CD1c-positive myeloid dendritic cell (primary cell): ENCODE data around the gene CIPC.

Experiments used
- DNase-seq: peaks from one replicate; pipeline ENCODE4 v3.0.0-alpha.2; 2016; ENCODE audit errors: extremely low spot score

Gene CIPC

GRCh38 chr14:77103951-77104350, 5.9 kb downstream of the CIPC start:
- DNase-seq: no peak

GRCh38 chr14:77104393-77104792, 6.3 kb downstream of the CIPC start:
- DNase-seq: no peak

- no peak for DNase-seq
Measured at GRCh38 chr14:77105145-77105939, 7.3 kb downstream of the CIPC start.

- DNase-seq: no peak
Measured at GRCh38 chr14:77106666-77107065, 8.6 kb downstream of the CIPC start.

GRCh38 chr14:77107228-77107627, 9.2 kb downstream of the CIPC start:
- no peak for DNase-seq

GRCh38 chr14:77108753-77109152, 10.7 kb downstream of the CIPC start:
- DNase-seq: no peak

- no peak for DNase-seq
Measured at GRCh38 chr14:77109656-77110055, 11.6 kb downstream of the CIPC start.

GRCh38 chr14:77110286-77110685, 12.2 kb downstream of the CIPC start:
- DNase-seq: no peak

GRCh38 chr14:77111021-77111420, 13.0 kb downstream of the CIPC start:
- DNase-seq: no peak

- no peak for DNase-seq
Measured at GRCh38 chr14:77113644-77114043, 15.6 kb downstream of the CIPC start.

- DNase-seq: no peak
Measured at GRCh38 chr14:77114609-77115008, 16.6 kb downstream of the CIPC start.

- no peak for DNase-seq
Measured at GRCh38 chr14:77116172-77116817, 18.2 kb downstream of the CIPC start.

- no peak for DNase-seq
Measured at GRCh38 chr14:77119851-77120250, 21.8 kb downstream of the CIPC start.

- peak; percentile 42 for DNase-seq
Measured at GRCh38 chr14:77120771-77121743, 23.0 kb downstream of the CIPC start.

- no peak for DNase-seq
Measured at GRCh38 chr14:77122526-77123125, 24.6 kb downstream of the CIPC start.

- DNase-seq: no peak
Measured at GRCh38 chr14:77123381-77124325, 25.6 kb downstream of the CIPC start.

GRCh38 chr14:77124345-77125280, 26.6 kb downstream of the CIPC start:
- DNase-seq: peak; percentile 74

- DNase-seq: no peak
Measured at GRCh38 chr14:77125281-77125801, 27.3 kb downstream of the CIPC start.

- DNase-seq: no peak
Measured at GRCh38 chr14:77125823-77126325, 27.8 kb downstream of the CIPC start.
